IPS DF 6.9 (cell line): ENCODE data around the gene NTN1.

Experiments used
- DNase-seq: peaks from one replicate; pipeline ENCODE4 v3.0.0-alpha.2; 2013; ENCODE audit warnings: low read depth, low spot score
- H3K27ac ChIP-seq: one replicate; pipeline ENCODE4 v1.5.1; 2013; ENCODE audit warnings: low read length, control low read depth
- H3K27me3 ChIP-seq: 2 replicates; pipeline ENCODE4 v1.6.1; 2013; ENCODE audit warnings: mild to moderate bottlenecking, low read length; ENCODE audit not compliant: control insufficient read depth, insufficient read depth
- H3K36me3 ChIP-seq: 2 replicates; pipeline ENCODE4 v1.6.1; 2013; ENCODE audit warnings: low read length; ENCODE audit not compliant: control insufficient read depth, insufficient read depth
- H3K4me1 ChIP-seq: 2 replicates; pipeline ENCODE4 v1.6.1; 2013; ENCODE audit warnings: low read length; ENCODE audit not compliant: control insufficient read depth, insufficient read depth
- H3K4me3 ChIP-seq: 2 replicates; pipeline ENCODE4 v1.5.1; 2013; ENCODE audit warnings: mild to moderate bottlenecking, low read length
- H3K9me3 ChIP-seq: 2 replicates; pipeline ENCODE4 v1.6.1; 2013; ENCODE audit warnings: low read length, inconsistent platforms; ENCODE audit not compliant: control insufficient read depth, insufficient read depth
- WGBS: extraction: QIAGEN DNeasy Blood & Tissue Kit; methylation state at CpG from one replicate; pipeline ENCODE4 v1.1.7; 2013; ENCODE audit warnings: mixed read lengths, missing lambda C conversion rate; ENCODE audit not compliant: insufficient read length, insufficient coverage; 5-methylcytosine and 5-hydroxymethylcytosine counted together

Gene NTN1

GRCh38 chr17:9006175-9006767, 15.0 kb upstream of the NTN1 start:
- Histone ChIP-seq H3K4me1 (no peaks in the 10 kb centered on the region), H3K27ac (no peak overlapping the region), H3K4me3 (no peak overlapping the region), H3K9me3 (no peaks in the 10 kb centered on the region), H3K27me3 (peaks cover 50% of the 10 kb centered on the region), H3K36me3 (no peaks in the 10 kb centered on the region; the same call in 1 of the 2 replicates)
- no CpG with 5 or more reads among the region's 7 CpGs for WGBS
- no peak for DNase-seq

- no peak overlapping the region for H3K27ac ChIP-seq
- DNase-seq = no peak
- H3K9me3 ChIP-seq = no peaks in the 10 kb centered on the region
- no peaks in the 10 kb centered on the region; the same call in 1 of the 2 replicates for H3K36me3 ChIP-seq
- H3K4me1 ChIP-seq = no peaks in the 10 kb centered on the region
- no peak overlapping the region for H3K4me3 ChIP-seq
- WGBS = no CpG with 5 or more reads among the region's 2 CpGs
- H3K27me3 ChIP-seq = peaks cover 41% of the 10 kb centered on the region
These were observed 14.1 kb upstream of the NTN1 start for GRCh38 chr17:9007052-9007714.

GRCh38 chr17:9009096-9009495, 12.2 kb upstream of the NTN1 start:
- Histone ChIP-seq H3K27me3 (peaks cover 25% of the 10 kb centered on the region), H3K9me3 (no peaks in the 10 kb centered on the region), H3K4me3 (no peak overlapping the region), H3K36me3 (no peaks in the 10 kb centered on the region), H3K4me1 (no peaks in the 10 kb centered on the region), H3K27ac (no peak overlapping the region)
- no peak for DNase-seq
- WGBS = no CpG with 5 or more reads among the region's 4 CpGs

- H3K27ac ChIP-seq = no peak overlapping the region
- no peak for DNase-seq
- no peaks in the 10 kb centered on the region for H3K4me1 ChIP-seq
- no peaks in the 10 kb centered on the region for H3K9me3 ChIP-seq
- no CpG with 5 or more reads among the region's 6 CpGs for WGBS
- H3K36me3 ChIP-seq = no peaks in the 10 kb centered on the region
- peaks cover 21% of the 10 kb centered on the region for H3K27me3 ChIP-seq
- no peak overlapping the region for H3K4me3 ChIP-seq
These were observed 11.6 kb upstream of the NTN1 start for GRCh38 chr17:9009737-9010136.

- WGBS = no CpG with 5 or more reads among the region's 7 CpGs
- Histone ChIP-seq H3K4me1 (no peaks in the 10 kb centered on the region), H3K9me3 (no peaks in the 10 kb centered on the region), H3K27me3 (peaks cover 10% of the 10 kb centered on the region), H3K4me3 (no peak overlapping the region), H3K27ac (no peak overlapping the region), H3K36me3 (no peaks in the 10 kb centered on the region)
- no peak for DNase-seq
These were observed 10.3 kb upstream of the NTN1 start for GRCh38 chr17:9011001-9011400.

GRCh38 chr17:9016941-9017552, 4.3 kb upstream of the NTN1 start:
- Histone ChIP-seq H3K9me3 (no peaks in the 10 kb centered on the region), H3K36me3 (no peaks in the 10 kb centered on the region), H3K4me3 (no peak overlapping the region), H3K27me3 (peaks cover 21% of the 10 kb centered on the region), H3K27ac (no peak overlapping the region), H3K4me1 (peaks cover 6% of the 10 kb centered on the region)
- no CpG with 5 or more reads among the region's 3 CpGs for WGBS
- no peak for DNase-seq

- Histone ChIP-seq H3K4me3 (no peak overlapping the region), H3K27me3 (peaks cover 38% of the 10 kb centered on the region), H3K36me3 (no peaks in the 10 kb centered on the region), H3K27ac (no peak overlapping the region), H3K4me1 (peaks cover 12% of the 10 kb centered on the region), H3K9me3 (no peaks in the 10 kb centered on the region)
- DNase-seq = no peak
- WGBS = no CpG with 5 or more reads among the region's 4 CpGs
These were observed 2.6 kb upstream of the NTN1 start for GRCh38 chr17:9018726-9019125.

GRCh38 chr17:9020096-9020823, 1.1 kb upstream of the NTN1 start:
- H3K27me3 ChIP-seq = peaks cover 45% of the 10 kb centered on the region
- no CpG with 5 or more reads among the region's 20 CpGs for WGBS
- H3K36me3 ChIP-seq = no peaks in the 10 kb centered on the region
- H3K4me3 ChIP-seq = peak overlapping the region; percentile 66; the same call in 1 of the 2 replicates
- no peaks in the 10 kb centered on the region for H3K9me3 ChIP-seq
- no peak for DNase-seq
- peaks cover 14% of the 10 kb centered on the region for H3K4me1 ChIP-seq
- no peak overlapping the region for H3K27ac ChIP-seq

- H3K27ac ChIP-seq = no peak overlapping the region
- peaks cover 14% of the 10 kb centered on the region for H3K4me1 ChIP-seq
- H3K9me3 ChIP-seq = no peaks in the 10 kb centered on the region
- no CpG with 5 or more reads among the region's 25 CpGs for WGBS
- DNase-seq = no peak
- no peaks in the 10 kb centered on the region for H3K36me3 ChIP-seq
- peaks cover 45% of the 10 kb centered on the region for H3K27me3 ChIP-seq
- peak overlapping the region; percentile 66; the same call in 1 of the 2 replicates for H3K4me3 ChIP-seq
These were observed 519 bp upstream of the NTN1 start for GRCh38 chr17:9020824-9021157.

GRCh38 chr17:9021992-9022572, 772 bp downstream of the NTN1 start:
- WGBS = no CpG with 5 or more reads among the region's 79 CpGs
- DNase-seq = no peak
- peaks cover 15% of the 10 kb centered on the region for H3K4me1 ChIP-seq
- peaks cover 48% of the 10 kb centered on the region for H3K27me3 ChIP-seq
- no peaks in the 10 kb centered on the region for H3K36me3 ChIP-seq
- no peaks in the 10 kb centered on the region for H3K9me3 ChIP-seq
- no peak overlapping the region for H3K27ac ChIP-seq
- peak overlapping the region; percentile 66; the same call in 1 of the 2 replicates for H3K4me3 ChIP-seq
